ENCODE results near the gene KMT2E.

KMT2E gene

DNA sequence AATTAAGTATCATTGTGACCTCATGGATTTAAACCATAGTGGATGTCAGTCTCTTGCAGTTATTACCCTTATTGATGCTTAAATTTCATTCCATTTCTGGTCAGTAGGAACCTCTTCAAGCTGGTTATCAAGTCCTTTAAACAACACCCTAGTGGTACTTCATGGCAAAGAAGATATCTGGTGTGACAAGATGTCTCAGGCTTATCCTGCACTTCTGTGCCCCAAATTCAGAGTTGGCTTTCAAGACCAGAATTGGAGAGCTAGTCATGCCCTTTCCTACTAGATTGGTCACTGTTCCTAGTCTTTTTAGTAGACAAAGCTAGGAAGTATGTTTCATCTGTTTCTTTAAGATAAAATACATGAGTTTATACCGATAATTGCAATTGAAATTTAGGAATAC lies 54.9 kb downstream of the KMT2E start:
- no peak for DNase-seq (ENCODE audit: extremely low read depth, low read depth)
- TF ChIP-seq, protein P1, sequence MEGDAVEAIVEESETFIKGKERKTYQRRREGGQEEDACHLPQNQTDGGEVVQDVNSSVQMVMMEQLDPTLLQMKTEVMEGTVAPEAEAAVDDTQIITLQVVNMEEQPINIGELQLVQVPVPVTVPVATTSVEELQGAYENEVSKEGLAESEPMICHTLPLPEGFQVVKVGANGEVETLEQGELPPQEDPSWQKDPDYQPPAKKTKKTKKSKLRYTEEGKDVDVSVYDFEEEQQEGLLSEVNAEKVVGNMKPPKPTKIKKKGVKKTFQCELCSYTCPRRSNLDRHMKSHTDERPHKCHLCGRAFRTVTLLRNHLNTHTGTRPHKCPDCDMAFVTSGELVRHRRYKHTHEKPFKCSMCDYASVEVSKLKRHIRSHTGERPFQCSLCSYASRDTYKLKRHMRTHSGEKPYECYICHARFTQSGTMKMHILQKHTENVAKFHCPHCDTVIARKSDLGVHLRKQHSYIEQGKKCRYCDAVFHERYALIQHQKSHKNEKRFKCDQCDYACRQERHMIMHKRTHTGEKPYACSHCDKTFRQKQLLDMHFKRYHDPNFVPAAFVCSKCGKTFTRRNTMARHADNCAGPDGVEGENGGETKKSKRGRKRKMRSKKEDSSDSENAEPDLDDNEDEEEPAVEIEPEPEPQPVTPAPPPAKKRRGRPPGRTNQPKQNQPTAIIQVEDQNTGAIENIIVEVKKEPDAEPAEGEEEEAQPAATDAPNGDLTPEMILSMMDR (IDR thresholded peaks at IDR 0.05; ENCODE audit: low read depth, low read length), result no peak

DNA sequence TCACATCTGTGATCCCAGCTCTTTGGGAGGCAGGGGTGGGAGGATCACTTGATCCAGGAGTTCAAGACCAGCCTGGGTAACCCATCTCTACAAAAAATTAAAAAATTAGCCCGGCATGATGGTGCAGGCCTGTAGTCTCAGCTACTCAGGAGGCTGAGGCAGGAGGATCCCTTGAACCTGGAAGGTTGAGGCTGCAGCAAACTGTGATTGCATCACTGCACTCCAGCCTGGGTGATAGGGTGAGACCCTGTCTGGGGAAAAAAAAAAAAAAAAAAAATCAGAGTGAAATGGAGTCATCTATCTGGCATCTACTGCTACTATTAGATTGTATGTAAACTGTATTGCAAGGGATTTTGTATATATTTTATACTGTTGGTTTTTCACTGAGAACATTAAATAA lies 59.1 kb downstream of the KMT2E start:
- DNase-seq (ENCODE audit: extremely low read depth, low read depth), result no peak
- TF ChIP-seq, protein P1 (IDR thresholded peaks at IDR 0.05; ENCODE audit: low read depth, low read length), result no peak

DNA sequence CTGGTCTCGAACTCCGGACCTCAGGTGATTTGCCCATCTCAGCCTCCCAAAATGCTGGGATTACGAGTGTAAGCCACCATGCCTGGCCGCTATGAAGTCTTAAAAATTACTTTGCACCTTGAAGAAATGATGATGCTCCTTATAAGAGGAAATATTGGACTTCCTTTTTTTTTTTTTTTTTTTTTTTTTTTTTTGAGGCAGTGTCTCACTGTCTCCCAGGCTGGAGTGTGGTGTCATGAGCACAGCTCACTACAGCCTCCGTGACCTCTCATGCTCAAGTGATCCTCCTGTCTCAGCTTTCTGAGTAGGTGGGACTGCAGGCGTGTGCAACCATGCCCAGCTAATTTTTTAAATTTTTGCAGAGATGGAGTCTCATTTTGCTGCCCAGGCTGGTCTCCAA lies 65.3 kb downstream of the KMT2E start:
- no peak for DNase-seq (ENCODE audit: extremely low read depth, low read depth)
- TF ChIP-seq, protein P1 (IDR thresholded peaks at IDR 0.05; ENCODE audit: low read depth, low read length), result no peak

DNA sequence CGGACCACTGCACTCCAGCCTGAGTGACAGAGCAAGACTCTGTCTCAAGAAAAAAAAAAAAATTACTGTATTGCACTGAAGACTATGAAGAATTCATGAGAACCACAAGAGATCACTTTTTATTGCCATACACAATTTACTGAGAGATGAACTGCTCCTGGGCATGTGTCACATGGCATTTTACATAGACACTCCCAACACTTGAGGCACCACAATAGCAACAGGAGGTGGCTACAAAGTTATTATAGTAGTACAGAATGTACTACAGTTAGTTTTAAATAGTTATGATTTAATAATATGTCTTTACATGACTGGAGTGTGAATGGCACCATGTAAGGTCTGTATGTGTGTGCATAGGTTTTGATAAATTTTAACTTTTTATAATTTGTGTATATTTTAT lies 70.6 kb downstream of the KMT2E start:
- TF ChIP-seq, protein P1 (IDR thresholded peaks at IDR 0.05; ENCODE audit: low read depth, low read length), result no peak
- DNase-seq (ENCODE audit: extremely low read depth, low read depth), result no peak

DNA sequence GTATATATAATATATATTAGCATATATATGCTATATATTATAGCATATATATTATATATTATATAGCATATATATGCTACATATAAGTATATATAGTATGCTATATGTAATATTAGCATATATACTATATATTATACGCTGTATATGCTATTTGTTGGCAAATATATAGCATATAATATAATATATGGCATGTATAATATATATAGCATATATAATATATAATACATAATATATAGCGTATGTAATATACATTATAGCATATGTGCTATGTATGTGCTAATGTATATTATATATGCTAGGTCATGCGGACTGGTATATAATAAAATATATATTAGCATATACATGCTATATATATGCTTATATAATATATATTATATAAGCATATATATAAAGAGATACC lies 72.8 kb downstream of the KMT2E start:
- DNase-seq (ENCODE audit: extremely low read depth, low read depth), result no peak
- TF ChIP-seq, protein P1 (IDR thresholded peaks at IDR 0.05; ENCODE audit: low read depth, low read length), result no peak

DNA sequence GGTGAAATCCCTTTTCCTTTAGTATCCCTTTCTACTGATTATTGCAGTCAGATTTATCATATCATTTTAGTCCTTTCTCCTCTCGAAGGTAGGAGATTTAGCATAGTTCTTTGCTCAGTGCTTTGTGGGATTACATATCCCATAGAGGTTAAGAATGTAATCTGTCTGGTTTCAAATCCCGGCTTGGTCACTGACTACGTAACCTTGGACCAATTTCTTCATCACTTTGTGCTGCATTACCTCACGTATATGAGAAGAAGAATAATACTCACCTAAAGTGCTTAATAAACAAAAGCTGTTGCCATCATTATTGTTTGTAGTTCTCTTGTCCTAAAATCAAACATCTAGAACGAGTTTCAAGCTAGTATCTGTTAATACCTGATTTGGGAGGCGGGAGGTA lies 74.0 kb downstream of the KMT2E start:
- DNase-seq (ENCODE audit: extremely low read depth, low read depth), result no peak
- TF ChIP-seq, protein P1 (IDR thresholded peaks at IDR 0.05; ENCODE audit: low read depth, low read length), result no peak

DNA sequence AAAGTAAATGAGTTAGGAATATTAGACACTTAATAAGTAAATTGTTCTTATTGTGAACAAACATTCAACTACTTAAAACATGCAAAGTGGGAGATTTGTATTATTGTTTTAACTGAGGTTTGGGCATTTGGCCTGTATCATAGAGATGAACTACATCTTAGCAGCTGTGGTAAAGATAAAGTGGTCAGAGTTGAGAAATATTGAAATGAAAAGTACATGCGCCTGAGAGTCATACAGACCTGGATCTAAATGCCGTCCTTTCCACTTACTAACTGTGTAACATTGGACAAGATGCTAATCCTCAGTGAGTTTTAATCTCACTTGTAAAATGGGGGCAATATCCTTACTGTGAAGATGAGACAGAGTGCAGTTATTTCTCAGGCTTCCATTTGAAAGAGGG lies 74.5 kb downstream of the KMT2E start:
- TF ChIP-seq, protein P1 (IDR thresholded peaks at IDR 0.05; ENCODE audit: low read depth, low read length), result no peak

More for the DNA sequence above, 74.5 kb downstream of the KMT2E start:
- no peak for DNase-seq (ENCODE audit: extremely low read depth, low read depth)
